HG03575 (cell line): ENCODE data around the gene GYS1.
A peak's percentile ranks its signal among the peaks of the same experiment; 100 is the strongest.
"Not testable (repeated sequence)": the region's sequence is repeated elsewhere in the genome, so short reads cannot be mapped to it uniquely, and the experiment has no call there.

Experiments used
- ATAC-seq: cut with Tn5 transposase; IDR thresholded peaks from one replicate; pipeline ENCODE4 v1.9.1; 2021; ENCODE audit not compliant: unreplicated experiment, insufficient number of reproducible peaks, low FRiP score; ENCODE audit errors: extremely low read depth

GYS1 gene

DNA sequence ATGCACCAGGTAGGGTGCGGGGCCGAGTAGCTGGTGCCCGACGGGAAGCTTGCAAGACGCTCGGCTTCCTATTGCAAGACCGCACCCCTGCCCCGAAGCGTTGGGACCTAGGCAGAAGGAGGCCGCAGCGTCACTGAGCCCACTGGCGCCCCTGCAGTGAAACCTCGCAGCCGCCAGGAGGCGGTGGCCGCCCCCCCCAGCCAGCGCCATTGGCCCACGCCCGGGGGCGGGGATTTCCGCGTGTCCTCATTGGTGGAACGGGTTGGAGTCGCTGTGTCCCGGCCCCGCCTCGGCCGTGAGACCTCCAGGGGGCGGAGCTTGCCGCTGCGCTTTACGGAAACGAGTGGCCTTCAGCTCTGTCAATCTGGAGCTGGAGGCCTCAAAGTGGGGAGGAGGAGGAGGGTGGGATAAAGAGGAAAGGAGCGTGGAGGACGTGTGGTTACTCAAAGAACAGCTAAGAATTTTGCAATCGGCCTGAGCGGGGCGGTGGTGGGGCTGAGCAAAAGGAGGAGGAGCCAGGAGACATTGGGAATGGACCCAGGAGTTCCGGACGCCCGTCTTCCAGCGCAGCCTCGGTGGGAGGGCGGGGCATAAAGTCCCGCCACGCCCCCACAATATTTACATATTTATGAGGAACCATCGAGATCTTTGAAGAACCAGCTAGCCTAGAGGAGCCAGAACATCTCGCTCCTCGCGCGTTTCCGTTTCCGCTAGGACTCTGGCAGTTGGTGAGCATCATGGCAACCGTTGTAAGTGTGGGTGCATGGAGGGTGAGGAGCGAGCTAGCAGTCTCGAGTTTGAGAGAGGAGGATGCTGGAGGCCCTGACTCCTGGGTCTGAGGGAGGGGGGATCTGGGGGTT, at the start of gene GYS1, which contains the start of gene RUVBL2:
TSS of gene GYS1 (minus strand) at position 135 of the 860 bp plus-strand sequence. CDS start 197 bp downstream, outside the sequence.
TSS of gene RUVBL2 (plus strand) at position 713 of the 860 bp plus-strand sequence. CDS start at position 738, 25 bp downstream.
- peak; percentile 76 for ATAC-seq

DNA sequence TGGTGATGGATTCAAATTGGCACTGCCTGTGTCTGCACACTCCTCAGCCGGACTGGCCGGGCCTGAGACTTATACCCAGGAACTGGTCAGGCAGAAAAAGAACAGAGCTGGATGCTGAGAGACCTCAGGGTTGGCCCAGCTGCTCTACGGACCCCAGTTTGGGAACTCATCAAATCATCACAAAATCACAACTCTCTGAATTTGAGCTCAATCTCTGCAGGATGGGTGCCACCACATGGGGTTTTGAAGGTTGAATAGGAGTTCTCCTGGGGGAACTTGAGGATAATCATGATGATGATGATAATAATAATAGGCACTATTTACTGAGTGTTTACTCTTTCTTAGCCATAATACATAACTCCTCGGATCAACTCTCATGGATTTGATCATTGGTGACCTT, 49.6 kb upstream of the GYS1 start:
- ATAC-seq, result not testable (repeated sequence)

DNA sequence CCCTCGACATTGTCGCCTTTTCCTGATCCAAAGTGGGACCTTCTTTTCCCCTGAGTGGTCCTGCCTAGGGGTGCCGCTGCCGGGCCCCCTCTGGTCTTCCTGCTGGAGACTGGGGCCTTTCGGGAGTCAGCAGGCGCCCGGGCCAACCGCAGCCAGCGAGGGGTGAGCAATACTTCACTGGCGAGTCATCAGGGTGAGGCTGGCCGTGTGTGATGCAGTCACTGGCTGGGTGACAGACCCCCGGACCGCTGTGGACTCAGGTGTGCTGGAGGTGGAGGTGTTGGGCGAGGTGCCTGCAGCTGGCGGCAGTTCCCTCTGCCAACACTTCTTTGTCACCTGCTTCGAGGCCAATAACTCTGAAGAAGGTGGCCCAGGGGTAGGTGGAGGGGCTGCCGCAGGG, 49.1 kb upstream of the GYS1 start:
- ATAC-seq, result no peak

DNA sequence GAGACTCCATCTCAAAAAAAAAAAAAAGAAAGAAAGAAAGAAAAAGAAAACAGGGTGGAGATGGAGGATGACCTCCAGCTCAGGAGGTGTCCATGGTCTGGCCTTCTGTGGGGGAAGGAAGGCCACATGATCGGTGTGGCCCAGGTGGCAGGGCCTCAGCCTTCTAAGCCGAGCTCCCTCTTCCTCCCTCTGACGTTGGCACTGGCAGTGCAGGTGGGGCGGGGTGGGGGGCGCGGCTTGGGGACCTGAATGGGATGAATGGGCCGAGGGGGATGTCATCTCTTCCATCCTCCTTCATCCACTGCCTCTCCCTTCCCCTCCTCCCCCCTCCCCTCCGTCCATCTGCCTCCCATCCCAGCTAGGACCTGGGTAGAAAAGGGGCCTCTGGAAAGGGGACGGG, 46.6 kb upstream of the GYS1 start:
- not testable (repeated sequence) for ATAC-seq

DNA sequence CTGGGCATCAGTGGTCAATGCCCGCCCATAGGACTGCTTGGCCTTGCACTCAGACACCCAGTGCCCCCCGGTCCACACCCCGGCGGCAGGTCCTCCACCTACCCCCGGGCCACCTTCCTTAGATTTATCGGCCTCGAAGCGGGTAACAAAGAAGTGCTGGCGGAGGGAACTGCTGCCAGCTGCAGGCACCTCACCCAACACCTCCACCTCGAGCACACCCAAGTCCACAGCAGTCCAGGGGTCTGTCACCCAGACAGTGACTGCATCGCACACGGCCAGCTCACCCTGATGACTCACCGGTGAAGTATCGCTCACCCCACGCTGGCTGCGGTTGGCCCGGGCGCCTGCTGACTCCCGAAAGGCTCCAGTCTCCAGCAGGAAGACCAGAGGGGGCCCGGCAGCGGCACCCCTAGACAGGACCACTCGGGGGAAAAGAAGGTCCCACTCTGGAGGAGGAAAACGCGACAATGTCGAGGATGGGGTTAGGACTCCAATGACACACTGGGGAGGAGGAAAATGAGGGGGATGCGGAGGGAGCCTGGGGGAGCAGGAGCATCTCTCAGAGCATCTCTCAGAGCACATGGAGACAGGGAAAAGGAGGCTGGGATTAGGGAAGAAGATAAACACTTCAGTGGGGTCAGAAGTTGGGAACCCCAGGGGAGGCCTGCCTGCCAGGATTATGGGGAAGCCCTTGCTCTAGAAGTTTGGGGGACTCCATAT, 45.6 kb upstream of the GYS1 start:
- ATAC-seq, result not testable (repeated sequence)

DNA sequence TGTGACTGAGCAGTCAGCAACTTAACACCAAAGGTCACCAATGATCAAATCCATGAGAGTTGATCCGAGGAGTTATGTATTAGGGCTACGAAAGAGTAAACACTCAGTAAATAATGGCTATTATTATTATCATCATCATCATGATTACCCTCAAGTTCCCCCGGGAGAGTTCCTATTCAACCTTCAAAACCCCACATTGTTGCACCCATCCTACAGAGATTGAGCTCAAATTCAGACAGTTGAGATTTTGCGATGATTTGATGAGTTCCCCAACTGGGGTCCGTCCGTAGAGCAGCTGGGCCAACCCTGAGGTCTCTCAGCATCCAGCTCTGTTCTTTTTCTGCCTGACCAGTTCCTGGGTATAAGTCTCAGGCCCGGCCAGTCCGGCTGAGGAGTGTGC, 45.0 kb upstream of the GYS1 start:
- not testable (repeated sequence) for ATAC-seq

DNA sequence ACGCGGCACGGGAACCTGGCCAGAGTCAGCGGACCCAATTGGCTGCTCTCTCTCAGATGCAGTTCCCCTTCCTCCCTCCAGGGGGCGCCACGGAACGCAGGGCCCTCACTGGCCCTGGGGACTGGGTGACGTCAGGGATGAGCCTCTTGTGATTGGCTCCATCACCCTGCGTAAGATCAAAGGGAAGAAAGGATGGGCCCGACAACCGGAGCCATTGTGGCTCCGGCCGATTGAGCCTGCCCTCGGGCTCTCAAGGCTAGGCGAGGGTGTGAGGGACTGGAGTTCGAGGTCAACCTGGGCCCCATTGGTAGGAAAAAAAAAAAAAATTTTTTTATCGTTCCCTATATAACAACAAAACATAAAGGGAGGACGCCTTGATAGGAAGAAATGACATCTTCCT, 43.7 kb upstream of the GYS1 start, which contains the start of gene CGB1:
TSS of gene CGB1 (minus strand) at position 81 of the 400 bp plus-strand sequence. CDS start 184 bp downstream, outside the sequence.
- ATAC-seq, result not testable (repeated sequence)

DNA sequence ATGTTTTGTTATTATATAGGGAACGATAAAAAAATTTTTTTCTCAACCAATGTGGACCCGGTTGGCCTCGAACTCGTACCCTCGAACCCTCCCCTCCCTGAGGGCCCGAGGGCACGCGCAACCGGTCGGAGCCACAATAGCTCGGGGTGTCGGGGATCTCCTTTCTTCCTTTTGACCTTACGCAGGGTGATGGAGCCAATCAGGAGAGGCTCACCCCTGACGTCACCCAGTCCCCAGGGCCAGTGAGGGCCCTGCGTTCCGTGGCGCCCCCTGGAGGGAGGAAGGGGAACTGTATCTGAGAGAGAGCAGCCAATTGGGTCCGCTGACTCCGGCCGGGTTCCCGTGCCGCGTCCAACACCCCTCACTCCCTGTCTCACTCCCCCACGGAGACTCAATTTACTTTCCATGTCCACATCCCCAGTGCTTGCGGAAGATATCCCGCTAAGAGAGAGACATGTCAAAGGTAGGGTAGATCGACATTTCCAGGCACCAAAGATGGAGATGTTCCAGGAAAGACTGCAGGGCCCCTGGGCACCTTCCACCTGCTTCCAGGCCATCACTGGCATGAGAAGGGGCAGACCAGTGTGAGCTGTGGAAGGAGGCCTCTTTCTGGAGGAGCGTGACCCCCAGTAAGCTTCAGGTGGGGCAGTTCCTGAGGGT, 38.7 kb upstream of the GYS1 start, which contains the start of gene CGB2:
TSS of gene CGB2 (plus strand) at position 249 of the 660 bp plus-strand sequence. CDS start at position 455, 206 bp downstream.
- not testable (repeated sequence) for ATAC-seq

DNA sequence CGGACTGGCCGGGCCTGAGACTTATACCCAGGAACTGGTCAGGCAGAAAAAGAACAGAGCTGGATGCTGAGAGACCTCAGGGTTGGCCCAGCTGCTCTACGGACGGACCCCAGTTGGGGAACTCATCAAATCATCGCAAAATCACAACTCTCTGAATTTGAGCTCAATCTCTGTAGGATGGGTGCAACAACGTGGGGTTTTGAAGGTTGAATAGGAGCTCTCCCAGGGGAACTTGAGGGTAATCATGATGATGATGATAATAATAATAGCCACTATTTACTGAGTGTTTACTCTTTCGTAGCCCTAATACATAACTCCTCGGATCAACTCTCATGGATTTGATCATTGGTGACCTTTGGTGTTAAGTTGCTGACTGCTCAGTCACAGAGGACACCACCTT, 37.2 kb upstream of the GYS1 start:
- ATAC-seq, result not testable (repeated sequence)

DNA sequence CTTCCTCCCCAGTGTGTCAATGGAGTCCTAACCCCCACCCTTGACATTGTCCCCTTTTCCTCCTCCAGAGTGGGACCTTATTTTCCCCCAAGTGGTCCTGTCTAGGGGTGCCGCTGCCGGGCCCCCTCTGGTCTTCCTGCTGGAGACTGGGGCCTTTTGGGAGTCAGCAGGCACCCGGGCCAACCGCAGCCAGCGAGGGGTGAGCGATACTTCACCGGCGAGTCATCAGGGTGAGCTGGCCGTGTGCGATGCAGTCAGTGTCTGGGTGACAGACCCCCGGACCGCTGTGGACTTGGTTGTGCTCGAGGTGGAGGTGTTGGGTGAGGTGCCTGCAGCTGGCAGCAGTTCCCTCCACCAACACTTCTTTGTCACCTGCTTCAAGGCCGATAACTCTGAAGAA, 36.6 kb upstream of the GYS1 start:
- not testable (repeated sequence) for ATAC-seq

DNA sequence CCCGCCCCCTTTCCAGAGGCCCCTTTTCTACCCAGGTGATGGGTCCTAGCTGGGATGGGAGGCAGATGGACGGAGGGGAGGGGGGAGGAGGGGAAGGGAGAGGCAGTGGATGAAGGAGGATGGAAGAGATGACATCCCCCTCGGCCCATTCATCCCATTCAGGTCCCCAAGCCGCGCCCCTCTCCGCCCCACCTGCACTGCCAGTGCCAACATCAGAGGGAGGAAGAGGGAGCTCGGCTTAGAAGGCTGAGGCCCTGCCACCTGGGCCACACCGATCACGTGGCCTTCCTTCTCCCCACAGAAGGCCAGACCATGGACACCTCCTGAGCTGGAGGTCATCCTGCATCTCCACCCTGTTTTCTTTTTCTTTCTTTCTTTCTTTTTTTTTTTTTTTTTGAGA, 35.6 kb upstream of the GYS1 start:
- not testable (repeated sequence) for ATAC-seq

DNA sequence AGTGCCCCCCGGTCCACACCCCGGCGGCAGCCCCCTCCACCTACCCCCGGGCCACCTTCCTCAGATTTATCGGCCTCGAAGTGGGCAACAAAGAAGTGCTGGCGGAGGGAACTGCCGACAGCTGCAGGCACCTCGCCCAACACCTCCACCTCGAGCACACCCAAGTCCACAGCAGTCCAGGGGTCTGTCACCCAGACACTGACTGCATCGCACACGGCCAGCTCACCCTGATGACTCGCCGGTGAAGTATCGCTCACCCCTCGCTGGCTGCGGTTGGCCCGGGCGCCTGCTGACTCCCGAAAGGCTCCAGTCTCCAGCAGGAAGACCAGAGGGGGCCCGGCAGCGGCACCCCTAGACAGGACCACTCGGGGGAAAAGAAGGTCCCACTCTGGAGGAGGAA, 32.5 kb upstream of the GYS1 start:
- ATAC-seq, result not testable (repeated sequence)

DNA sequence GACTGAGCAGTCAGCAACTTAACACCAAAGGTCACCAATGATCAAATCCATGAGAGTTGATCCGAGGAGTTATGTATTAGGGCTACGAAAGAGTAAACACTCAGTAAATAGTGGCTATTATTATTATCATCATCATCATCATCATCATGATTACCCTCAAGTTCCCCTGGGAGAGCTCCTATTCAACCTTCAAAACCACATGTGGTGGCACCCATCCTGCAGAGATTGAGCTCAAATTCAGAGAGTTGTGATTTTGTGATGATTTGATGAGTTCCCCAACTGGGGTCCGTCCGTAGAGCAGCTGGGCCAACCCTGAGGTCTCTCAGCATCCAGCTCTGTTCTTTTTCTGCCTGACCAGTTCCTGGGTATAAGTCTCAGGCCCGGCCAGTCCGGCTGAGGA, 32.0 kb upstream of the GYS1 start:
- ATAC-seq, result not testable (repeated sequence)

DNA sequence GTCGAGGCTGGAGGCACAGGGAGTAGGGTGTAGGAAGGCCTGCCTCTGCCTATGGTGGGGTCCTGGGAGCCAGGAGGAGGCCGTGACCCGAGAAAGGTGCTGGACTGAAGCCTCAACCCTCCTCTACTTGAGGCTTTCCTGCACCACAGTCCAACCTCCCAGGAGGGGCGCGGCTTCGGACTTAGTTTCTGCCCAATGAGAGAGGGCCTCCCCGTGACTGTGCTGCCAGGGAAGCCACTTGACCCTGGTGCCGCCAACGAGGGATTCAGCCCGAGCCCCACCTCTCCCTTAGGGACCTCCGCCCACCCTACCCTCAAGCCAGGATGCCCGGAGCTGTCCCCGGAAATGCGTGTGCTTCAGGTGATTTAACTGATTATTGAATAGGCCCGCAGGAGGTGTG, 31.1 kb upstream of the GYS1 start, which contains the start of gene CGB3:
TSS of gene CGB3 (minus strand) at position 101 of the 400 bp plus-strand sequence. CDS start 362 bp downstream, outside the sequence.
- ATAC-seq, result not testable (repeated sequence)

DNA sequence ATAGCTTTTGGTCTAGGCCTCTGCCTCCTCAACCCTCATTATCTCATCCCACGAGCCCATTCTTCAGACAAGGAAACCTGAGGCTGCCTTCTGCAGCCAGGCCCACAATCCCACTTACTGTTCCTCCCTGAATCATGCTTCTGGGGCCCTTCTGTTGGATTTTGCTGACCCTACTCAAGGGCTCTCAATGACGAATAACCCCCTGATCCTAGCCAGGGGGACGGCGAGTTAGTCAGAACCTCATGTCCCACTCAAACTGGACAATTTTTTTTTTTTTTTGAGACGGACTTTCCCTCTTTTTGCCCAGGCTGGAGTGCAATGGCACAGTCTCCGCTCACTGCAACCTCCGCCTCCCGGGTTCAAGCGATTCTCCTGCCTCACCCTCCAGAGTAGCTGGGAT, 29.0 kb upstream of the GYS1 start:
- no peak for ATAC-seq

DNA sequence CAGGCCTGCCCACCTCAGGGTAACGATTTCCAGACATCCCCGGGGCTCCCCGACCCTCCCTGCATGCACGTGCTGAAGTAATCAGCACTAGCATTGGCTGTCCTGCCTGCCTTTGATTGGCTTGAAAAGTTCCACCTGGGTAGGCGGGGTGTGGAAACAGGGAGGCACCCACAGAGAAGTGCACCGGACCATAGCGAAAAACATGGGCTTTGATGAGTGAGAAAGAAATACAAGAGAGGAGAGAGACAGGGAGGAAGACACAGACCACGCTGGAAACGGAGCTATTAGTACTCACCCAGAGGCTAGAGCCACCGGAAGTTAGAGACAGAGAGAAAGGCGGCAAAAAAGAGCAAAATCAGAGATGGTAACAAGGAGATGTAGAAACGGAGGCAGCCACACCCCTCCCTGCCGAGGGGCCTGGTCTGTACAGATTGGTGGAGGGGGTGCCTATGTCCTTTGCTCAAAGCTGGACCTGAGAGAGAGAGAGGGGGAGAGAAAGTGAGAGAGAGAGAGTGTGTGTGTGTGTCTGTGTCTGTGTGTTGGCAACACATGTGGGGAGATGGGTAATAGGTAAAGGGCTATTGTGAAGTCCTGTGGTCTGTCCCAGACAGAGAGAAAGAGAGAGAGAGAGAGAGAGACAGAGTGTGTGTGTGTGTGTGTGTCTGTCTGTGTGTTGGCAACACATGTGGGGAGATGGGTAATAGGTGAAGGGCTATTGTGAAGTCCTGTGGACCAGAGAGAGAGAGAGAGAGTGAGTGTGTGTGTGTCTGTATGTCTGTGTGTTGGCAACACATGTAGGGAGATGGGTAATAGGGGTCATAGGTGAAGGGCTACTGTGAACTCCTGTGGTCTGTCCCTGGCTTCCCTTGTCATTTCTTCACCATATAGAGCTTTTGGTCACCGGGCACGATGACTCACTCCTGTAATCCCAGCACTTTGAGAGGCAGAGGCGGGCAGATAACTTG, 28.1 kb upstream of the GYS1 start:
- ATAC-seq, result no peak

DNA sequence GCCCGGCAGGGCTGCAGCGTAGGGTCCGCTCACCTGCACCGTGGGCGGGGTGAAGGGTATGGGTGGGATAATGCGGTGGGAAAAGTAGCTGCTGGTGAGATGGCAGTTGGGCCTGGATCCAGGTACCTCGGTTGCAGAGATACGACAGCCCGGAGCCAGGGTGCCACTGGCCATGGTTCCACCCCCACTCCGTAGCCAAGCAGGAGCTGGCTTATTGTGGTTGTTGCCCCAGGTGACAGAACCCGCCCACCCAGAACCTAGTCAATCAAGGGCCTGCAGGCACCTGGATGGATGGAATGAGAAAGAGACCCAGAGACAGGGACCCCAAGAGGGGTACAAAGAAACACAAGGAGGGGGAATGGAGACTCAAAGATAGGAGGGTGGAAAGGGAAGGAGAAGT, 27.2 kb upstream of the GYS1 start:
- ATAC-seq, result no peak
